SK-N-SH treated with all-trans-retinoic acid at 6 μM for 48 hours (cell line): ENCODE measurements around the gene CYRIA.

ENCODE experiments used
- TOX ChIP-seq: fragments of 250-450 bp; sonication (Bioruptor Pico); IDR thresholded peaks from 2 replicates; pipeline ENCODE4 v1.8.0; 2021; ENCODE audit warnings: mild to moderate bottlenecking, moderate library complexity, borderline replicate concordance
- TF ChIP-seq, protein P1 (sequence below): fragments of 250-450 bp; sonication (Bioruptor Pico); IDR thresholded peaks from 2 replicates; pipeline ENCODE4 v1.5.0; 2020; ENCODE audit warnings: mild to moderate bottlenecking, moderate library complexity

DNA sequence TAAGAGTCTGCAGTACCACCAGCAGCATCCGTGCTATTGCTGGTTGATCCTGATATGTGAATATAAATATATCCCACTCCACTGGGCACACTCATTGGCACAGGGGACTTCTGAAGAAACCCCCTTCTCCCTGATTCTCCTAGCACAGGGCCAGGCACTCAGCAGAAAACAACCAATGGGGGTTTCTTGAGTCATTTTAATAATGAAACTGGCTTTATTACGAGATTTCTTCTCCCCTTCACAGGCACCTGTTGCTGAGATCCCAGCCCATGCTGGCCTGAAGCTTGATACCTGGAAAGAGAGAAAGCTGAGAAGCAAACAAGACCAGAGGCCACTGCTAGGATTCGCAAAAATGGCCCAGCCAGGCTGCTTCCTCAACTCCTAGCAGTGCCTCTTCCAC lies 17.9 kb upstream of the CYRIA start:
- no peak for TF ChIP-seq TOX (CRISPR knock-in tag)
- TF ChIP-seq, protein P1, sequence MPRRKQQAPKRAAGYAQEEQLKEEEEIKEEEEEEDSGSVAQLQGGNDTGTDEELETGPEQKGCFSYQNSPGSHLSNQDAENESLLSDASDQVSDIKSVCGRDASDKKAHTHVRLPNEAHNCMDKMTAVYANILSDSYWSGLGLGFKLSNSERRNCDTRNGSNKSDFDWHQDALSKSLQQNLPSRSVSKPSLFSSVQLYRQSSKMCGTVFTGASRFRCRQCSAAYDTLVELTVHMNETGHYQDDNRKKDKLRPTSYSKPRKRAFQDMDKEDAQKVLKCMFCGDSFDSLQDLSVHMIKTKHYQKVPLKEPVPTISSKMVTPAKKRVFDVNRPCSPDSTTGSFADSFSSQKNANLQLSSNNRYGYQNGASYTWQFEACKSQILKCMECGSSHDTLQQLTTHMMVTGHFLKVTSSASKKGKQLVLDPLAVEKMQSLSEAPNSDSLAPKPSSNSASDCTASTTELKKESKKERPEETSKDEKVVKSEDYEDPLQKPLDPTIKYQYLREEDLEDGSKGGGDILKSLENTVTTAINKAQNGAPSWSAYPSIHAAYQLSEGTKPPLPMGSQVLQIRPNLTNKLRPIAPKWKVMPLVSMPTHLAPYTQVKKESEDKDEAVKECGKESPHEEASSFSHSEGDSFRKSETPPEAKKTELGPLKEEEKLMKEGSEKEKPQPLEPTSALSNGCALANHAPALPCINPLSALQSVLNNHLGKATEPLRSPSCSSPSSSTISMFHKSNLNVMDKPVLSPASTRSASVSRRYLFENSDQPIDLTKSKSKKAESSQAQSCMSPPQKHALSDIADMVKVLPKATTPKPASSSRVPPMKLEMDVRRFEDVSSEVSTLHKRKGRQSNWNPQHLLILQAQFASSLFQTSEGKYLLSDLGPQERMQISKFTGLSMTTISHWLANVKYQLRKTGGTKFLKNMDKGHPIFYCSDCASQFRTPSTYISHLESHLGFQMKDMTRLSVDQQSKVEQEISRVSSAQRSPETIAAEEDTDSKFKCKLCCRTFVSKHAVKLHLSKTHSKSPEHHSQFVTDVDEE (CRISPR knock-in tag): no peak
